HG02763 (cell line): ENCODE data around the gene DYNC1I1.

ENCODE experiments used
- ATAC-seq: cut with Tn5 transposase; IDR thresholded peaks from one replicate; pipeline ENCODE4 v1.9.1; 2021; ENCODE audit warnings: mild to moderate bottlenecking, moderate library complexity; ENCODE audit not compliant: unreplicated experiment

Gene DYNC1I1

GRCh38 chr7:96014617-96015016 is 242.3 kb downstream of the DYNC1I1 start:
- ATAC-seq = no peak

GRCh38 chr7:96016056-96016586 is 243.8 kb downstream of the DYNC1I1 start:
- no peak for ATAC-seq

- ATAC-seq = no peak
These were observed 244.4 kb downstream of the DYNC1I1 start for GRCh38 chr7:96016735-96017134.

- ATAC-seq = no peak
These were observed 245.5 kb downstream of the DYNC1I1 start for GRCh38 chr7:96017877-96018276.

GRCh38 chr7:96021568-96021967 is 249.2 kb downstream of the DYNC1I1 start:
- ATAC-seq = no peak

GRCh38 chr7:96023387-96023786 is 251.0 kb downstream of the DYNC1I1 start:
- no peak for ATAC-seq

- ATAC-seq = no peak
These were observed 253.7 kb downstream of the DYNC1I1 start for GRCh38 chr7:96026010-96026409.

- no peak for ATAC-seq
These were observed 254.3 kb downstream of the DYNC1I1 start for GRCh38 chr7:96026611-96027010.

- ATAC-seq = no peak
These were observed 256.4 kb downstream of the DYNC1I1 start for GRCh38 chr7:96028729-96029128.

GRCh38 chr7:96033009-96033598 is 260.8 kb downstream of the DYNC1I1 start:
- ATAC-seq = no peak

- no peak for ATAC-seq
These were observed 262.8 kb downstream of the DYNC1I1 start for GRCh38 chr7:96034940-96035727.

GRCh38 chr7:96040250-96040772 is 268.0 kb downstream of the DYNC1I1 start:
- no peak for ATAC-seq

GRCh38 chr7:96041171-96041570 is 268.8 kb downstream of the DYNC1I1 start:
- no peak for ATAC-seq

- no peak for ATAC-seq
These were observed 272.8 kb downstream of the DYNC1I1 start for GRCh38 chr7:96045181-96045580.

GRCh38 chr7:96045919-96046318 is 273.6 kb downstream of the DYNC1I1 start:
- no peak for ATAC-seq

- ATAC-seq = no peak
These were observed 279.9 kb downstream of the DYNC1I1 start for GRCh38 chr7:96052289-96052688.

- ATAC-seq = no peak
These were observed 280.6 kb downstream of the DYNC1I1 start for GRCh38 chr7:96052860-96053470.

GRCh38 chr7:96055717-96056116 is 283.4 kb downstream of the DYNC1I1 start:
- no peak for ATAC-seq

- no peak for ATAC-seq
These were observed 286.7 kb downstream of the DYNC1I1 start for GRCh38 chr7:96059075-96059474.

GRCh38 chr7:96061009-96061408 is 288.7 kb downstream of the DYNC1I1 start:
- ATAC-seq = no peak

- no peak for ATAC-seq
These were observed 289.5 kb downstream of the DYNC1I1 start for GRCh38 chr7:96061844-96062243.

- ATAC-seq = no peak
These were observed 295.0 kb downstream of the DYNC1I1 start for GRCh38 chr7:96067321-96067720.
